Tongue (tissue), 2 donors: ENCODE data around the gene NIP7. TPM values are rescaled to one million over a fixed set of nuclear protein-coding genes. Genes with fewer than 3 reads are reported as not detected.
"Not testable (repeated sequence)": the region's sequence is repeated elsewhere in the genome, so short reads cannot be mapped to it uniquely, and the experiment has no call there.

ENCODE experiments used
- DNase-seq: peaks from one replicate; pipeline ENCODE4 v3.0.0-alpha.2; 2015
- total RNA-seq: library from RNA; depleted of rRNA; stranded (reverse); fragments of >200 nt; gene quantifications from one replicate; pipeline ENCODE4 v1.2.3, GENCODE V29; 2014

The NIP7 gene
- total RNA-seq, result 14.7 TPM

DNA sequence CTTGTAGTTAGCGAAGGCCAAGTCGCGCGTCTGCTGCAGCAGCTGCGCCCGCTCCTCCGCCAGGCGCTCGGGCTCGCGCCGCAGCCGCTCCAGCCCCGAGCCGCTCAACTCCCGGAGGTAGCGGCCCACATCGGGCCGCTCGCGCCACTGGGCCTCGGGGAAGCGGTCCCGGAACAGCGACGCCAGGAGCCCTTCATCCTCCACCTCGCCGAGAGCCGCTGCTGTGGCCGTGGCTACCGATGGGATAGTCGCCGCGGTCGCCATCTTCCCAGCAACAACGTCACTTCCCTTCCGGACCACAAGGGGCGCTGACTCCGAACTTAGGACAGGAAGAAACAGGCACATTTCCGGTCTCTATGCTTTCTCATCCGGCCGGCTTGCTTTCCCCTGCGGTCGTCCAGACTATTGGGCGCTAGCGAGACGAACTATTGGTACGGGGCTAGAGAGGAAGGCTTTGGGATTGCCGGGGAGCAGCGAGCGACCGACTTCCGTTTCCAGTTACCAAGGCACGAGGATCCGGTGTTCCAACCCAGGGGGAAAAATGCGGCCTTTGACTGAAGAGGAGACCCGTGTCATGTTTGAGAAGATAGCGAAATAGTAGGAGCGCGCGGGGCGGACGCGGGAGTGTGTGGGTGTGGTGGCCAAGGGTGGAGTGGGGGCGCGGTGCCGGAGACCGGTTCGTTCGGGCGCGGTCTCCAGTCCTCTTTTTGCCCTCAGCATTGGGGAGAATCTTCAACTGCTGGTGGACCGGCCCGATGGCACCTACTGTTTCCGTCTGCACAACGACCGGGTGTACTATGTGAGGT is at the start of gene NIP7, which contains the start of gene COG8:
NIP7 (plus strand) TSS at position 484 of the 806 bp plus-strand sequence; CDS start at position 542, 58 bp downstream.
COG8 (minus strand) TSS at position 276 of the 806 bp plus-strand sequence; CDS start at position 264, 12 bp downstream.
- DNase-seq, result peak; percentile 99

GRCh38 chr16:69291657-69292056 is 47.9 kb upstream of the NIP7 start:
- not testable (repeated sequence) for DNase-seq

GRCh38 chr16:69293401-69293800 is 46.2 kb upstream of the NIP7 start:
- DNase-seq, result no peak

- DNase-seq, result no peak
These were observed 45.5 kb upstream of the NIP7 start for GRCh38 chr16:69294051-69294450.

- DNase-seq, result not testable (repeated sequence)
These were observed 42.8 kb upstream of the NIP7 start for GRCh38 chr16:69296771-69297170.

GRCh38 chr16:69298261-69298660 is 41.3 kb upstream of the NIP7 start:
- no peak for DNase-seq

GRCh38 chr16:69301187-69301586 is 38.4 kb upstream of the NIP7 start:
- no peak for DNase-seq

DNA sequence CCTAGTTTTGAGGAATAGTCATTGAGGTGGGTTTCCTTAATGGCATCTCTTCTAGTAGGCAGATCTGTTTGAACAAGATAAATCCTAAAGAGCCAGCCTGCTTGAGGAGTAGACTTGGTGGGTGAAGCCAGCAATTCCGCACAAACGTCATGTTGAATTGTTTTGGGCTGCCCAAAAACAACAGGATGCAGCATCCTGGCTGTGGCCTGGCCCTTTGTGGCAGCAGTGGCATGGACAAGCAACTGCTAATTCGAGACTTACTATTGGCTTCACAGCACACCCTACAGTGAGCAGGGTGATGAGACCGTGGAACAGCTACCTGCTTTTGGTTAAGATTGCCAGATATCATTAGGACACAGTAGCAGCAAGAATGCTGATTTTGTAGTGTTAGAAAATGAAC is 37.7 kb upstream of the NIP7 start:
- no peak for DNase-seq

- DNase-seq, result no peak
These were observed 37.3 kb upstream of the NIP7 start for GRCh38 chr16:69302301-69302700.

- DNase-seq, result no peak
These were observed 33.5 kb upstream of the NIP7 start for GRCh38 chr16:69306031-69306430.

DNA sequence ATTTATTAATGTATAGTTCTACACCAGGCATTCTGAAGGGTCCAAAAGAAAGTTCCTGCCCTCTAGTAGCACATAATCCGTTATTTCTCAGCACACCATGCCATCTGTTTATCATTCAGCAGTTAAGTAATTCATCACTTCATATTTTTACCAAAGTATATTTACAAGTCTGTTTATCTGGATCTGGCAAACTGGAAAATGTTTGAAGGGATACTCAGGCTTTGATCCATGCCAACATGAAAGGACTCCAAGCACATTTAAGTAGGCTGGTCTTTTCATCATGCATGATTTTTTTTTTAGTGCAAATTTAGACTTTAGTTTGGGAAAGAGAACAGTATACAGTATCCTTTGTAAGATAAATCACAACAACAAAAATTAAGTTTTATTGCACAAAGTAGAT is 32.5 kb upstream of the NIP7 start:
- no peak for DNase-seq

- DNase-seq, result no peak
These were observed 31.7 kb upstream of the NIP7 start for GRCh38 chr16:69307856-69308255.

GRCh38 chr16:69309316-69309715 is 30.3 kb upstream of the NIP7 start:
- peak; percentile 40 for DNase-seq

- DNase-seq, result peak; percentile 98
These were observed 28.7 kb upstream of the NIP7 start, which contains the start of gene VPS4A for GRCh38 chr16:69310653-69311532. TSS of gene VPS4A (plus strand) at chr16:69311350. CDS start at chr16:69311512, 162 bp downstream.

- DNase-seq, result no peak
These were observed 27.8 kb upstream of the NIP7 start for GRCh38 chr16:69311533-69312387.

DNA sequence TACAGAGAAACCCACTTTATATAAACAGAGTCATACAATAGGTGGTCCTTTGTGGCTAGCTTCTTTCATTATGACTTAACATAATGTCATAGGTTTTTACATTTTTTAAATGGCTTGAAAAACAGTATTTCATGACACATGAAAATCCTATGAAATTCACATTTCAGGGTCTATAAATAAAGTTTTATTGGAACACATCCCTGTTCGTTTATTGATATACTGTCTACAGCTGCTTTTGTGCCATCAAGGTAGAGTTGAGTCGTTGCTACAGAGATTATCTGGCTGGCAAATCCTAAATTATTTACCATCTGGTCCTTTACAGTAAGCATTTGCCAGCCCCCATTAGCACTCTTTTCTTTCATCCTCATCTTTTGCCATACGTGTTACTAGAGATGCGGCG is 26.1 kb upstream of the NIP7 start:
- DNase-seq, result no peak

GRCh38 chr16:69314534-69314933 is 25.0 kb upstream of the NIP7 start:
- DNase-seq, result no peak

GRCh38 chr16:69315486-69316311 is 23.9 kb upstream of the NIP7 start:
- no peak for DNase-seq

- DNase-seq, result no peak
These were observed 23.0 kb upstream of the NIP7 start for GRCh38 chr16:69316595-69317034.

DNA sequence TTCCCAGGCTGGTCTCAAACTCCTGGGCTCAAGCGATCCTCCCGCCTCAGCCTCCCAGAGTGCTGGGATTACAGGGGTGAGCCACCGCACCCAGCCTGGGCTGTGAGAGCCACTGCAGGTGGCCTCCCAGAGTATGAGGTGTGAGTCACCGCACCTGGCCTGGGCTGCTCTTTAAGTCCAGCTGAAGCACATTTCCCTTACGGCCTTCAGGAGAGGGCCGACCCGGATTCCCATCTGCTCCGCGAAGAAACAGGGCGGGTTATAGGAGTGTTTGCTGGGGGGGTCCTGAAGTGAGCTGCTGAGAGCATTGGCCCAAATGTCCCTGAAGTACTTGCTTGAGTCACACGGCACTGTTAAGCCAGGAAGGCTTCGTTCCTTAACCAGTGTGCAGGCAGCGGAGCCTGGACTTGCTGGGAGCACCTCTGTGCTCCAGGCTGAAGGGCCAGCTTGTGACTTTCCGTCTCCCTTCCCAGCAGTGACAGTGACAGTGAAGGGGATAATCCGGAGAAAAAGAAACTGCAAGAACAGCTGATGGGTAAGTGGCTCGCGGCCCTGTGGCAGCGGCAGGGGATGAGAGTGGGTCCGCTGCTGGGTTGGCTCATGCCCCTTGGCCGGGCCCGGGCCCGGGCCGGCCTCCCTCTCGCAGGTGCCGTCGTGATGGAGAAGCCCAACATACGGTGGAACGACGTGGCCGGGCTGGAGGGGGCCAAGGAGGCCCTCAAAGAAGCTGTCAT is 21.2 kb upstream of the NIP7 start:
- DNase-seq, result no peak
